MG63 (cell line): ENCODE data around the gene CEND1. TPM values are rescaled to one million over a fixed set of nuclear protein-coding genes. Genes with fewer than 3 reads are reported as not detected.

Source experiments
- DNase-seq: peaks from one replicate; pipeline ENCODE4 v3.0.0-alpha.2; 2020
- H3K27me3 ChIP-seq: fragments of 250-450 bp; sonication (Bioruptor Pico); 2 replicates; pipeline ENCODE4 v1.5.1; 2020; ENCODE audit warnings: mild to moderate bottlenecking, moderate library complexity
- H3K36me3 ChIP-seq: fragments of 250-450 bp; sonication (Bioruptor Pico); 2 replicates; pipeline ENCODE4 v1.5.1; 2020; ENCODE audit warnings: mild to moderate bottlenecking, moderate library complexity
- H3K4me3 ChIP-seq: fragments of 250-450 bp; sonication (Bioruptor Pico); 2 replicates; pipeline ENCODE4 v1.5.1; 2020; ENCODE audit warnings: mild to moderate bottlenecking, moderate library complexity
- H3K9me3 ChIP-seq: fragments of 250-450 bp; sonication (Bioruptor Pico); 2 replicates; pipeline ENCODE4 v1.5.1; 2020; ENCODE audit warnings: mild to moderate bottlenecking, moderate library complexity
- total RNA-seq: library from RNA; depleted of rRNA; stranded (reverse); fragments of >200 nt; shearing (Covaris generic); gene quantifications from 2 replicates; pipeline ENCODE4 v1.2.3, GENCODE V29; 2014; ENCODE audit warnings: low replicate concordance

The CEND1 gene
- total RNA-seq, 1 experiment from 2014 or later: not detected

GRCh38 chr11:792535-792821 is 2.6 kb upstream of the CEND1 start:
- no peak overlapping the region for H3K4me3 ChIP-seq
- peaks cover 35% of the 10 kb centered on the region for H3K36me3 ChIP-seq
- H3K27me3 ChIP-seq: no peaks in the 10 kb centered on the region
- DNase-seq: no peak
- no peaks in the 10 kb centered on the region for H3K9me3 ChIP-seq

- no peaks in the 10 kb centered on the region for H3K27me3 ChIP-seq
- H3K36me3 ChIP-seq: peaks cover 35% of the 10 kb centered on the region
- H3K9me3 ChIP-seq: no peaks in the 10 kb centered on the region
Observed at GRCh38 chr11:791658-792534, 2.0 kb upstream of the CEND1 start.

GRCh38 chr11:790721-791564 is 1.1 kb upstream of the CEND1 start:
- no peaks in the 10 kb centered on the region for H3K27me3 ChIP-seq
- no peak overlapping the region for H3K4me3 ChIP-seq
- peak; percentile 62 for DNase-seq
- no peaks in the 10 kb centered on the region for H3K9me3 ChIP-seq
- H3K36me3 ChIP-seq: peaks cover 35% of the 10 kb centered on the region

More at GRCh38 chr11:791658-792534, 2.0 kb upstream of the CEND1 start:
- no peak overlapping the region for H3K4me3 ChIP-seq
- no peak for DNase-seq

- Histone ChIP-seq H3K27me3 (no peaks in the 10 kb centered on the region), H3K36me3 (peaks cover 29% of the 10 kb centered on the region), H3K9me3 (no peaks in the 10 kb centered on the region), H3K4me3 (no peak overlapping the region)
- no peak for DNase-seq
Observed at GRCh38 chr11:788953-789940, 643 bp downstream of the CEND1 start.

- H3K4me3 ChIP-seq: no peak overlapping the region
- H3K27me3 ChIP-seq: no peaks in the 10 kb centered on the region
- H3K9me3 ChIP-seq: no peaks in the 10 kb centered on the region
- DNase-seq: no peak
- H3K36me3 ChIP-seq: peaks cover 17% of the 10 kb centered on the region
Observed at GRCh38 chr11:788009-788640, 1.8 kb downstream of the CEND1 start.

- H3K27me3 ChIP-seq: no peaks in the 10 kb centered on the region
- H3K4me3 ChIP-seq: no peak overlapping the region
- H3K36me3 ChIP-seq: peaks cover 10% of the 10 kb centered on the region
- H3K9me3 ChIP-seq: no peaks in the 10 kb centered on the region
- DNase-seq: no peak
Observed at GRCh38 chr11:787084-787675, 2.7 kb downstream of the CEND1 start.

- no peak overlapping the region for H3K4me3 ChIP-seq
- DNase-seq: no peak
- no peaks in the 10 kb centered on the region for H3K9me3 ChIP-seq
- no peaks in the 10 kb centered on the region for H3K27me3 ChIP-seq
- peaks cover 4% of the 10 kb centered on the region; the same call in 1 of the 2 replicates for H3K36me3 ChIP-seq
Observed at GRCh38 chr11:786235-787083, 3.4 kb downstream of the CEND1 start.

GRCh38 chr11:783581-784015 is 6.3 kb downstream of the CEND1 start:
- H3K27me3 ChIP-seq: no peaks in the 10 kb centered on the region
- no peak overlapping the region for H3K4me3 ChIP-seq
- peaks cover 14% of the 10 kb centered on the region for H3K36me3 ChIP-seq
- DNase-seq: peak; percentile 95
- H3K9me3 ChIP-seq: no peaks in the 10 kb centered on the region

GRCh38 chr11:782264-783174 is 7.4 kb downstream of the CEND1 start:
- Histone ChIP-seq H3K9me3 (no peaks in the 10 kb centered on the region), H3K4me3 (no peak overlapping the region), H3K36me3 (peaks cover 18% of the 10 kb centered on the region), H3K27me3 (no peaks in the 10 kb centered on the region)
- DNase-seq: no peak

- Histone ChIP-seq H3K36me3 (peaks cover 24% of the 10 kb centered on the region), H3K4me3 (no peak overlapping the region), H3K9me3 (no peaks in the 10 kb centered on the region), H3K27me3 (no peaks in the 10 kb centered on the region)
- DNase-seq: no peak
Observed at GRCh38 chr11:779955-780532, 9.8 kb downstream of the CEND1 start.

- no peaks in the 10 kb centered on the region for H3K27me3 ChIP-seq
- no peak overlapping the region for H3K4me3 ChIP-seq
- no peak for DNase-seq
- H3K36me3 ChIP-seq: peaks cover 30% of the 10 kb centered on the region
- no peaks in the 10 kb centered on the region for H3K9me3 ChIP-seq
Observed at GRCh38 chr11:778976-779954, 10.6 kb downstream of the CEND1 start.

GRCh38 chr11:777288-778255 is 12.3 kb downstream of the CEND1 start, which contains the start of gene GATD1:
Gene GATD1, minus strand, starts transcription at chr11:777487. Its CDS starts 25 bp downstream, at chr11:777462.
- Histone ChIP-seq H3K27me3 (no peaks in the 10 kb centered on the region), H3K4me3 (peak within 1 kb of the TSS; percentile 94), H3K36me3 (peaks cover 47% of the 10 kb centered on the region), H3K9me3 (no peaks in the 10 kb centered on the region)
- peak; percentile 91 for DNase-seq
